MM.1S (cell line): Measurements from ENCODE around the gene CNRIP1.

Experiments used
- DNase-seq: peaks from one replicate; pipeline ENCODE4 v3.0.0-alpha.2; 2015
- H2AFZ ChIP-seq: fragments of 300-600 bp; sonication (generic); 2 replicates; pipeline ENCODE4 v1.6.0; 2016; ENCODE audit warnings: antibody characterized with exemption, low read length
- H3F3A ChIP-seq: fragments of 300-600 bp; sonication (generic); 2 replicates; pipeline ENCODE4 v1.6.1; 2016; ENCODE audit warnings: mild to moderate bottlenecking, antibody characterized with exemption, low read length, moderate library complexity, mixed read lengths; ENCODE audit not compliant: insufficient read depth
- H3K27ac ChIP-seq: fragments of 300-600 bp; sonication (generic); 2 replicates; pipeline ENCODE4 v1.5.1; 2016; ENCODE audit warnings: mild to moderate bottlenecking, low read length
- H3K27me3 ChIP-seq: fragments of 300-600 bp; sonication (generic); replicated peaks from 2 replicates; pipeline ENCODE4 v1.6.0; 2016; ENCODE audit warnings: low read length; ENCODE audit not compliant: insufficient read depth
- H3K36me3 ChIP-seq: fragments of 300-600 bp; sonication (generic); replicated peaks from 2 replicates; pipeline ENCODE4 v1.6.1; 2016; ENCODE audit warnings: mild to moderate bottlenecking, low read length, mixed read lengths; ENCODE audit not compliant: insufficient read depth
- H3K4me1 ChIP-seq: fragments of 300-600 bp; sonication (generic); 2 replicates; pipeline ENCODE4 v1.6.1; 2016; ENCODE audit warnings: low read length, mixed read lengths
- H3K4me2 ChIP-seq: fragments of 300-600 bp; sonication (generic); 2 replicates; pipeline ENCODE4 v1.6.0; 2016; ENCODE audit warnings: low read depth, low read length
- H3K4me3 ChIP-seq: fragments of 300-600 bp; sonication (generic); 2 replicates; pipeline ENCODE4 v1.5.1; 2016; ENCODE audit warnings: low read length, mixed read lengths
- H3K79me2 ChIP-seq: fragments of 300-600 bp; sonication (generic); 2 replicates; pipeline ENCODE4 v1.6.1; 2016; ENCODE audit warnings: mixed run types, low read length, mixed read lengths
- H3K9ac ChIP-seq: fragments of 300-600 bp; sonication (generic); 2 replicates; pipeline ENCODE4 v1.6.1; 2016; ENCODE audit warnings: low read length, mixed read lengths
- H3K9me2 ChIP-seq: fragments of 300-600 bp; sonication (generic); replicated peaks from 2 replicates; pipeline ENCODE4 v1.6.1; 2016; ENCODE audit warnings: mild to moderate bottlenecking, low read length, mixed read lengths; ENCODE audit not compliant: insufficient read depth
- H3K9me3 ChIP-seq: fragments of 300-600 bp; sonication (generic); replicated peaks from 2 replicates; pipeline ENCODE4 v1.6.1; 2016; ENCODE audit warnings: mild to moderate bottlenecking, low read length, mixed read lengths; ENCODE audit not compliant: insufficient read depth
- H4K20me1 ChIP-seq: fragments of 300-600 bp; sonication (generic); 2 replicates; pipeline ENCODE4 v1.6.1; 2016; ENCODE audit warnings: mild to moderate bottlenecking, low read length, moderate library complexity, mixed read lengths; ENCODE audit not compliant: insufficient read depth
- CTCF ChIP-seq: fragments of 300-600 bp; sonication (generic); IDR thresholded peaks from 2 replicates; pipeline ENCODE4 v1.5.1; 2016; ENCODE audit warnings: antibody characterized with exemption, low read length, mixed read lengths
- EZH2 ChIP-seq: fragments of 300-600 bp; sonication (generic); optimal IDR thresholded peaks from 2 replicates; pipeline ENCODE3; 2017; ENCODE audit warnings: low read depth, mild to moderate bottlenecking, antibody characterized with exemption, low read length, mixed read lengths
- EZH2phosphoT487 ChIP-seq: fragments of 300-600 bp; sonication (generic); IDR thresholded peaks from 2 replicates; pipeline ENCODE4 v1.6.1; 2018; ENCODE audit warnings: antibody characterized with exemption, low read length

CNRIP1 gene

GRCh38 chr2:68367953-68368653 lies 48.4 kb upstream of the CNRIP1 start:
- Histone ChIP-seq H2AFZ (no peak overlapping the region), H3K9me3 (no peaks in the 10 kb centered on the region), H3K27ac (no peak overlapping the region), H3K4me2 (no peak overlapping the region), H3K9ac (no peak overlapping the region), H3K27me3 (no peaks in the 10 kb centered on the region), H4K20me1 (no peaks in the 10 kb centered on the region), H3K9me2 (no peaks in the 10 kb centered on the region), H3K4me1 (peaks cover 24% of the 10 kb centered on the region), H3K4me3 (no peak overlapping the region), H3K36me3 (no peaks in the 10 kb centered on the region), H3K79me2 (peaks cover 74% of the 10 kb centered on the region), H3F3A (peaks cover under 1% of the 10 kb centered on the region; the same call in 1 of the 2 replicates)
- no peak for TF ChIP-seq EZH2
- DNase-seq = no peak

- Histone ChIP-seq H3K9ac (peak overlapping the region; percentile 54; the same call in 1 of the 2 replicates), H3K79me2 (peaks cover 55% of the 10 kb centered on the region), H3K27me3 (no peaks in the 10 kb centered on the region), H2AFZ (peak overlapping the region; percentile 8; the same call in 1 of the 2 replicates), H3K4me3 (peak overlapping the region; percentile 60), H3K27ac (peak overlapping the region; percentile 56; the same call in 1 of the 2 replicates), H3F3A (peaks cover 10% of the 10 kb centered on the region), H3K36me3 (no peaks in the 10 kb centered on the region), H3K4me1 (peaks cover 29% of the 10 kb centered on the region), H3K9me3 (no peaks in the 10 kb centered on the region), H3K4me2 (peak overlapping the region; percentile 58), H4K20me1 (no peaks in the 10 kb centered on the region), H3K9me2 (no peaks in the 10 kb centered on the region)
- DNase-seq = no peak
- no peak for TF ChIP-seq CTCF
- TF ChIP-seq EZH2phosphoT487 = no peak
- TF ChIP-seq EZH2 = no peak
Observed at GRCh38 chr2:68366083-68366560, 46.4 kb upstream of the CNRIP1 start.

- H3K4me3 ChIP-seq = peak within 1 kb of the TSS; percentile 60
Observed at GRCh38 chr2:68365087-68365486, 45.3 kb upstream of the CNRIP1 start, which contains the start of gene PLEK. TSS of gene PLEK (plus strand) at chr2:68365282. CDS start at chr2:68365352, 70 bp downstream.

More at GRCh38 chr2:68365087-68365486, 45.3 kb upstream of the CNRIP1 start, which contains the start of gene PLEK:
- Histone ChIP-seq H3K36me3 (no peaks in the 10 kb centered on the region), H3K4me2 (peak within 1 kb of the TSS; percentile 58), H3K9me3 (no peaks in the 10 kb centered on the region), H2AFZ (peak within 1 kb of the TSS; percentile 27), H3K79me2 (peaks cover 50% of the 10 kb centered on the region), H3K9me2 (no peaks in the 10 kb centered on the region), H3F3A (peaks cover 10% of the 10 kb centered on the region), H3K4me1 (peaks cover 25% of the 10 kb centered on the region), H4K20me1 (no peaks in the 10 kb centered on the region), H3K9ac (peak within 1 kb of the TSS; percentile 54), H3K27me3 (no peaks in the 10 kb centered on the region), H3K27ac (peak within 1 kb of the TSS; percentile 56; the same call in 1 of the 2 replicates)
- TF ChIP-seq EZH2 (no peak), EZH2phosphoT487 (no peak), CTCF (no peak)
- DNase-seq = peak; percentile 37
